DOHH2 (cell line): ENCODE data around the gene IMMP2L.
"Not testable (repeated sequence)": the region's sequence is repeated elsewhere in the genome, so short reads cannot be mapped to it uniquely, and the experiment has no call there.

Experiments used
- H3F3A ChIP-seq: fragments of 200-600 bp; sonication (generic), shearing (Covaris generic); 2 replicates; pipeline ENCODE4 v1.6.0; 2016; ENCODE audit warnings: antibody characterized with exemption, mild to moderate bottlenecking; ENCODE audit not compliant: control insufficient read depth, insufficient read depth
- H3K27ac ChIP-seq: fragments of 200-600 bp; sonication (generic); 2 replicates; pipeline ENCODE4 v1.5.1; 2014; ENCODE audit warnings: low read depth, mild to moderate bottlenecking, low read length, moderate library complexity
- H3K27me3 ChIP-seq: fragments of 200-600 bp; sonication (generic); 2 replicates; pipeline ENCODE4 v1.6.1; 2014; ENCODE audit warnings: mild to moderate bottlenecking, low read length, mixed read lengths; ENCODE audit not compliant: control insufficient read depth
- H3K36me3 ChIP-seq: fragments of 200-600 bp; sonication (generic); 2 replicates; pipeline ENCODE4 v1.6.1; 2014; ENCODE audit warnings: mild to moderate bottlenecking, low read length, moderate library complexity, mixed read lengths; ENCODE audit not compliant: control insufficient read depth
- H3K4me1 ChIP-seq: fragments of 200-600 bp; sonication (generic); 2 replicates; pipeline ENCODE4 v1.6.1; 2014; ENCODE audit warnings: mild to moderate bottlenecking, low read length, mixed read lengths; ENCODE audit not compliant: control insufficient read depth
- H3K4me2 ChIP-seq: fragments of 200-600 bp; sonication (generic); 2 replicates; pipeline ENCODE4 v1.6.0; 2014; ENCODE audit warnings: mild to moderate bottlenecking, low read length, moderate library complexity
- H3K4me3 ChIP-seq: fragments of 200-600 bp; sonication (generic); 2 replicates; pipeline ENCODE4 v1.5.1; 2014; ENCODE audit warnings: mild to moderate bottlenecking, low read length, mixed read lengths
- H3K79me2 ChIP-seq: fragments of 200-600 bp; sonication (generic); 2 replicates; pipeline ENCODE4 v1.6.1; 2014; ENCODE audit warnings: mild to moderate bottlenecking, low read length, mixed read lengths; ENCODE audit not compliant: control insufficient read depth
- H3K9me2 ChIP-seq: fragments of 200-600 bp; sonication (generic); replicated peaks from 2 replicates; pipeline ENCODE4 v1.6.1; 2014; ENCODE audit warnings: mild to moderate bottlenecking, low read length, mixed read lengths; ENCODE audit not compliant: control insufficient read depth
- H3K9me3 ChIP-seq: fragments of 200-600 bp; sonication (generic); 2 replicates; pipeline ENCODE4 v1.6.1; 2014; ENCODE audit warnings: antibody characterized with exemption, low read length, mixed read lengths; ENCODE audit not compliant: control insufficient read depth, insufficient read depth
- H4K20me1 ChIP-seq: fragments of 200-600 bp; sonication (generic); 2 replicates; pipeline ENCODE4 v1.6.0; 2014; ENCODE audit warnings: low read depth, mild to moderate bottlenecking, antibody characterized with exemption, low read length, moderate library complexity; ENCODE audit not compliant: control insufficient read depth, insufficient read depth
- CTCF ChIP-seq: fragments of 200-600 bp; sonication (generic); IDR thresholded peaks from one replicate; pipeline ENCODE4 v1.5.1; 2014; ENCODE audit warnings: antibody characterized with exemption, mild to moderate bottlenecking, low read depth, low read length; ENCODE audit not compliant: poor library complexity, severe bottlenecking
- EZH2phosphoT487 ChIP-seq: fragments of 200-600 bp; sonication (generic); IDR thresholded peaks from 2 replicates; pipeline ENCODE4 v1.6.1; 2017; ENCODE audit warnings: borderline replicate concordance, mild to moderate bottlenecking, antibody characterized with exemption, low read length, moderate library complexity, mixed read lengths

The IMMP2L gene

GRCh38 chr7:111274857-111275256, 287.4 kb downstream of the IMMP2L start:
- Histone ChIP-seq H3K4me1 (no peaks in the 10 kb centered on the region), H4K20me1 (no peaks in the 10 kb centered on the region), H3K4me2 (no peak overlapping the region), H3K9me3 (no peaks in the 10 kb centered on the region), H3K9me2 (no peaks in the 10 kb centered on the region), H3K4me3 (no peak overlapping the region), H3K36me3 (no peaks in the 10 kb centered on the region), H3K27me3 (no peaks in the 10 kb centered on the region), H3K27ac (no peak overlapping the region), H3K79me2 (no peaks in the 10 kb centered on the region), H3F3A (no peaks in the 10 kb centered on the region)
- no peak for TF ChIP-seq CTCF
- no peak for TF ChIP-seq EZH2phosphoT487

- Histone ChIP-seq H3K27me3 (no peaks in the 10 kb centered on the region), H3K4me3 (no peak overlapping the region), H3K4me1 (no peaks in the 10 kb centered on the region), H3K27ac (no peak overlapping the region), H4K20me1 (no peaks in the 10 kb centered on the region), H3K4me2 (no peak overlapping the region), H3K36me3 (no peaks in the 10 kb centered on the region), H3F3A (no peaks in the 10 kb centered on the region), H3K9me3 (no peaks in the 10 kb centered on the region), H3K9me2 (no peaks in the 10 kb centered on the region), H3K79me2 (no peaks in the 10 kb centered on the region)
- TF ChIP-seq CTCF (no peak), EZH2phosphoT487 (no peak)
Observed at GRCh38 chr7:111272092-111272491, 290.2 kb downstream of the IMMP2L start.

- not testable (repeated sequence) for H3F3A ChIP-seq
Observed at GRCh38 chr7:111270794-111271193, 291.5 kb downstream of the IMMP2L start.

GRCh38 chr7:111268941-111269340, 293.4 kb downstream of the IMMP2L start:
- Histone ChIP-seq H3K4me3 (no peak overlapping the region), H3K4me2 (no peak overlapping the region), H3K9me3 (no peaks in the 10 kb centered on the region), H3K27me3 (no peaks in the 10 kb centered on the region), H3K36me3 (no peaks in the 10 kb centered on the region), H3K4me1 (no peaks in the 10 kb centered on the region), H3K79me2 (no peaks in the 10 kb centered on the region), H4K20me1 (no peaks in the 10 kb centered on the region), H3F3A (no peaks in the 10 kb centered on the region), H3K27ac (no peak overlapping the region), H3K9me2 (no peaks in the 10 kb centered on the region)
- no peak for TF ChIP-seq CTCF

More at GRCh38 chr7:111270794-111271193, 291.5 kb downstream of the IMMP2L start:
- not testable (repeated sequence) for H3K27ac ChIP-seq, H3K36me3 ChIP-seq, H3K4me1 ChIP-seq, H3K4me3 ChIP-seq, H3K9me3 ChIP-seq, H3K9me2 ChIP-seq, H3K79me2 ChIP-seq, H4K20me1 ChIP-seq, H3K27me3 ChIP-seq, H3K4me2 ChIP-seq
